ENCODE results near the gene UNK. TPM values are rescaled to one million over a fixed set of nuclear protein-coding genes. Genes with fewer than 3 reads are reported as not detected.

Gene UNK
- total RNA-seq, 4 donors from 2014 or later, result 18.0 to 23.7 (median 20.0) TPM

DNA sequence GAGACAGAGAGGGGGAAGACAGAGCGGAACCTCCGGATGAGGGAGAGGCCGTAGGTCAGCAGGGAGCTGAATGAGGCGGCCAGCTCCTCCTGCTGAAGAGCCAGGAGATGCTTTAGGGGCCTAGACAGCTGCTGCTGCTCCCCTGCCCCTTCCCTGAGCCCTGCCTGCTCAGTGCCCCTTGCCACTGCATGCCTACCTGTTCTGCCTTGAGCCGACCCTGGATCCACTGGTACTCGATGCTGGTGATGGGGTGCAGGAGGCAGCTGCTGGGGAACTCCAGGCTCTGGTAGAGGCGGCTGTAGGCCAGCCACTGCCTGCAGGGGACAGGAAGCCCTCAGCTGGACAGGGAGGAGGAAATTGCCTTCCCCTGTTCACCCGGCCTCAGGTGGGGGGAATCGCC is 52.0 kb downstream of the UNK start:
- Histone ChIP-seq H3K4me1 (peaks cover 10 to 27% (median 22%) of the 10 kb centered on the region in 4 donors), H3K27me3 (no peaks in the 10 kb centered on the region), H3K36me3 (peaks cover 0 to 66% (median 23%) of the 10 kb centered on the region in 4 donors), H3K4me3 (no peak overlapping the region), H3K9me3 (no peaks in the 10 kb centered on the region), H3K27ac (replicated peaks in 1 of 4) (no peak overlapping the region)
- intact Hi-C loops (cut with DNase I), result no loop called here
- DNase-seq (ENCODE audit: extremely low spot score), result no peak
- WGBS, result 87% methylated on average over 9 of the region's 9 CpGs
- no peak for TF ChIP-seq POLR2A (IDR thresholded peaks at IDR 0.05; ENCODE audit: low read depth)
- no peak for TF ChIP-seq EP300 (IDR thresholded peaks at IDR 0.05)
- no peak for TF ChIP-seq POLR2AphosphoS5 (IDR thresholded peaks at IDR 0.05)
- TF ChIP-seq, protein P1, sequence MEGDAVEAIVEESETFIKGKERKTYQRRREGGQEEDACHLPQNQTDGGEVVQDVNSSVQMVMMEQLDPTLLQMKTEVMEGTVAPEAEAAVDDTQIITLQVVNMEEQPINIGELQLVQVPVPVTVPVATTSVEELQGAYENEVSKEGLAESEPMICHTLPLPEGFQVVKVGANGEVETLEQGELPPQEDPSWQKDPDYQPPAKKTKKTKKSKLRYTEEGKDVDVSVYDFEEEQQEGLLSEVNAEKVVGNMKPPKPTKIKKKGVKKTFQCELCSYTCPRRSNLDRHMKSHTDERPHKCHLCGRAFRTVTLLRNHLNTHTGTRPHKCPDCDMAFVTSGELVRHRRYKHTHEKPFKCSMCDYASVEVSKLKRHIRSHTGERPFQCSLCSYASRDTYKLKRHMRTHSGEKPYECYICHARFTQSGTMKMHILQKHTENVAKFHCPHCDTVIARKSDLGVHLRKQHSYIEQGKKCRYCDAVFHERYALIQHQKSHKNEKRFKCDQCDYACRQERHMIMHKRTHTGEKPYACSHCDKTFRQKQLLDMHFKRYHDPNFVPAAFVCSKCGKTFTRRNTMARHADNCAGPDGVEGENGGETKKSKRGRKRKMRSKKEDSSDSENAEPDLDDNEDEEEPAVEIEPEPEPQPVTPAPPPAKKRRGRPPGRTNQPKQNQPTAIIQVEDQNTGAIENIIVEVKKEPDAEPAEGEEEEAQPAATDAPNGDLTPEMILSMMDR (IDR thresholded peaks at IDR 0.05), result no peak

DNA sequence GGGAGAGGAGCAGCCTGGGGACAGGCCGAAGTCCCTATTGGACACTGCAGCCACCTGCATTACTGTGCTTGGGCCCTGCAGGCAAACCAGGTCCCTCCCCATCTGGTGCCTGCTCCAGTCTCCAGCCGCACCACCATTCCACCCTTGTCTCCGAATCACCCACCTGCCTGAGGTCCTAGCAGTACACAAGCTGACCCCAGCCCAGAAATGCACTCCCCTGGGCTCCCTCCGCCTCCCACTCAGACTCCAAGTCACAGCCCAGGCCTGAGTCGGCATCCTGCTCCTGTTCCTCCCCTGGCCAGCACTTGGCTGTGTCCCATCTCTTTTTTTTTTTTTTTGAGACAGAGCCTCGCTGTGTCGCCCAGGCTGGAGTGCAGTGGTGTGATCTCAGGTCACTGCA is 53.3 kb downstream of the UNK start:
- TF ChIP-seq EP300 (IDR thresholded peaks at IDR 0.05), result no peak
- TF ChIP-seq POLR2A (IDR thresholded peaks at IDR 0.05; ENCODE audit: low read depth), result no peak
- TF ChIP-seq, protein P1 (IDR thresholded peaks at IDR 0.05), result no peak
- TF ChIP-seq POLR2AphosphoS5 (IDR thresholded peaks at IDR 0.05), result no peak
- no peak for DNase-seq (ENCODE audit: extremely low spot score)
- no peaks in the 10 kb centered on the region for H3K9me3 ChIP-seq
- intact Hi-C loops (cut with DNase I), result no loop called here
- peaks cover 0 to 76% (median 23%) of the 10 kb centered on the region in 4 donors for H3K36me3 ChIP-seq
- WGBS, result 81% methylated on average over 7 of the region's 7 CpGs
- no peaks in the 10 kb centered on the region for H3K27me3 ChIP-seq
- no peak overlapping the region for H3K4me3 ChIP-seq
- H3K4me1 ChIP-seq, result peaks cover 0 to 20% (median 15%) of the 10 kb centered on the region in 4 donors
- no peak overlapping the region for H3K27ac ChIP-seq (replicated peaks in 1 of 4)

DNA sequence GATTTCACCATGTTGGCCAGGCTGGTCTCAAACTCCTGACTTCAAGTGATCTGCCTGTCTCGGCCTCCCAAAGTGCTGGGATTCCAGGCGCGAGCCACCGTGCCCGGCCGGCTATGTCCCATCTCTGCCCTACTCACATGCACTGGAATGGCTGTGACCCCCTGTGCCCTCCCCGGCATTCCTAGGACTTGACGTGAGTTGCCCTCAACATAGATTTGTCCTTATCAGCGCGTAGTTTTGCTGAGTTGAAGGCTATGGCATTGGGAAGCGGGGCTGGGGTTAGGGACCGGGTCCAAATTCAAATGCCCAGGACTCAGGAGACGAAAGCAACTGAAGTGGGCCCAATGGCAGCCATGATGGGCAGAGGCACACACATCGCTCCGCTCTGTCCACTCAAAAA is 53.8 kb downstream of the UNK start:
- Histone ChIP-seq H3K4me1 (peaks cover 0 to 15% (median 12%) of the 10 kb centered on the region in 4 donors), H3K36me3 (peaks cover 0 to 78% (median 23%) of the 10 kb centered on the region in 4 donors), H3K4me3 (no peak overlapping the region), H3K27ac (replicated peaks in 1 of 4) (no peak overlapping the region), H3K27me3 (no peaks in the 10 kb centered on the region), H3K9me3 (no peaks in the 10 kb centered on the region)
- intact Hi-C loops (cut with DNase I), result no loop called here
- no peak for TF ChIP-seq POLR2AphosphoS5 (IDR thresholded peaks at IDR 0.05)
- 94% methylated on average over 15 of the region's 15 CpGs for WGBS
- no peak for DNase-seq (ENCODE audit: extremely low spot score)

DNA sequence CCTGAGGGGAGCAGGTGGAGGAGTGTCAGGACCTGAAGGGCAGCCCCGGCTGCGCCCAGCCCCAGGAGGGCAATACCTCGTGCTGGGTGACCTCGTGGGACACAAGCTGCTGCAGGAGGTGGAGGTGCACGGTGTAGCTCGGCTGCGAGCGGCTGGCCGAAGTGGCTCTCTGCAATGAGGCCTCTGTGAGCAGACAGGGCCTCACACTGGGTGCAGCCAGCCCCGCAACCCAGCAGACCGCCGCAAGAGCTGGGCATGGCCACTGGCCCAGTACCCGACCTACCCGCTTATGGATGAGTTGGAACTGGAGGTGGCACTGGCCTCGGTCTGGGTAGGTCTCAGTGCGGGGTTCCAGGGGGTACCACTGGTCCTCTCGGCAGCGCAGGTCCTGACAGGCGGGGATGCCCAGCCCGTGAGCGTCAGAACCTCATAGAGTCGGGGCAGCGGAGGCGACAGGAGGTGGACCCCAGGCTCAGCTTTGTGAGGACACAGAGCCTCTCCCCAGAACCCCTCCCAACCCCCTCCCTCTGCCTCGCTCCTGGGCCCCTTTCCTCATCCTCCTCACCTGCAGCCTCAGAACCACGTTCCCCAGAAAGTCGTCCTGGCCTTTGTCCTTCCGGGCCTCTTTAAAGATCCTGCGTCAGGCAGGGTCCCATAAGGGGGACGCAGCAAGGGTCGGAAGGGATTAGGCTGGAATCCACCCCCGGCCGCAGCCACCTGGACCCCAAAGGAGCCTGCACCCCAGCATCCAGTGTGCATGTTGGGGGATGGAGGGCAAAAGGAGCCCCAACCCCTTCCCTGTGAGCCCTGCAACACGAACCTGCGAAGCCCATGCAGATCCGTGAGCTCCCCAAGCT is 55.6 kb downstream of the UNK start:
- intact Hi-C loops (cut with DNase I), result no loop called here
- WGBS, result 87% methylated on average over 9 of the region's 36 CpGs
- Histone ChIP-seq H3K4me3 (no peak overlapping the region), H3K9me3 (no peaks in the 10 kb centered on the region), H3K4me1 (peaks cover 11 to 23% (median 19%) of the 10 kb centered on the region in 4 donors), H3K27ac (replicated peaks in 1 of 4) (no peak overlapping the region), H3K27me3 (no peaks in the 10 kb centered on the region), H3K36me3 (peaks cover 0 to 60% (median 13%) of the 10 kb centered on the region in 4 donors)
- DNase-seq (ENCODE audit: extremely low spot score), result no peak
- no peak for TF ChIP-seq EP300 (IDR thresholded peaks at IDR 0.05)
- TF ChIP-seq, protein P1 (IDR thresholded peaks at IDR 0.05), result no peak
- TF ChIP-seq POLR2AphosphoS5 (IDR thresholded peaks at IDR 0.05), result no peak
- TF ChIP-seq POLR2A (IDR thresholded peaks at IDR 0.05; ENCODE audit: low read depth), result no peak

DNA sequence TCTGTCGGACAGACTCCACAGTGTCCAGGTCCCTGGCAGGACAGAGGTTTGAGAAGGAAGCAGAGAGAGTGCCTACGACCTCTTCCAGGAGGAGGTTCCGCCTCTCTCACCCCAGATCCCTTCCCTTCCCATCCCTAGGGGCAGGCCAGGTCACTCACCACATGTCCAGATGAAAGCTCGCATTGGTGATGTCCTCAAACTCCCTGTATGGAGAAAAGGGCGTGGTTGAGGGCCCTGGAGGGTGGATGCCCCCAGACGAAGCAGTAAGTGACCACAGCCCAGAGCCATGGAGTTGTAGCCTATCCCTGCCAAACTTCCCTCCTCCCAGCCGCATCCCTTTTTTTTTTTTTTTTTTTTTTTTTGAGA is 56.2 kb downstream of the UNK start:
- Histone ChIP-seq H3K9me3 (no peaks in the 10 kb centered on the region), H3K4me1 (peaks cover 17 to 23% (median 19%) of the 10 kb centered on the region in 4 donors), H3K36me3 (peaks cover 3 to 55% (median 11%) of the 10 kb centered on the region in 4 donors), H3K27ac (replicated peaks in 1 of 4) (no peak overlapping the region), H3K4me3 (no peak overlapping the region), H3K27me3 (no peaks in the 10 kb centered on the region)
- intact Hi-C loops (cut with DNase I), result no loop called here
- TF ChIP-seq, protein P1 (IDR thresholded peaks at IDR 0.05), result no peak
- TF ChIP-seq EP300 (IDR thresholded peaks at IDR 0.05), result no peak
- no peak for DNase-seq (ENCODE audit: extremely low spot score)
- 82% methylated on average over 7 of the region's 7 CpGs for WGBS

Data from esophagus muscularis mucosa (tissue), 4 donors.